ENCODE data around the gene THAP9. TPM values are rescaled to one million over a fixed set of nuclear protein-coding genes. Genes with fewer than 3 reads are reported as not detected.

THAP9 gene
- total RNA-seq (2014; rRNA removed; shearing (Covaris generic)) = 13.2 and 16.4 TPM in 2 replicates
- total RNA-seq (2022) = 10.5 and 19.6 TPM in 2 replicates
- Bru-seq, nascent RNA = percentile 79 among the genes with signal in this experiment
- BruChase-seq, experiment 1, labeled RNA remaining after a 6-hour chase = percentile 65 among the genes with signal in this experiment
- percentile 71 among the genes with signal in this experiment for BruChase-seq, experiment 2, labeled RNA remaining after a 2-hour chase
- long read RNA-seq, transcript THAP9-201 (5 exons, 3,808 nt) = major isoform, 17 of 29 reads
- long read RNA-seq, partial matches to known transcripts = 2 of 29 reads
- long read RNA-seq, other reads (novel, unspliced or antisense) = 9 of 29 reads

- H3K4me1 ChIP-seq (ENCODE audit: insufficient read depth, low read length, poor library complexity, severe bottlenecking) = peaks cover 43% of the 10 kb centered on the region
- ChIA-PET CTCF (ENCODE audit: unreplicated experiment) (interaction anchor here (1.2 to 2.1 kb wide), 2 partner anchors 113 to 134 kb away, joined by 3 to 9 read pairs; partner anchors contain the start of gene COPS4), POLR2A (interaction anchor here (0.6 to 2.9 kb wide), 18 partner anchors 9 to 1277 kb away, joined by 3 to 41 read pairs (median 6); partner anchors contain the start of genes COPS4, LIN54 and PLAC8)
- peak within 1 kb of the TSS; percentile 85 for H3K4me3 ChIP-seq (ENCODE audit: low read depth, low read length, poor library complexity, severe bottlenecking)
- peaks cover 39% of the 10 kb centered on the region for H3K36me3 ChIP-seq (ENCODE audit: insufficient read depth, low read length)
- DNase-seq (ENCODE audit: low spot score) = peak; percentile 99
- peak within 1 kb of the TSS; percentile 69; the same call in 1 of the 2 replicates for H2AFZ ChIP-seq (ENCODE audit: low read length)
- no TSS peak for BruUV-seq (replicated peaks)
- peaks cover 81% of the 10 kb centered on the region for H3K79me2 ChIP-seq (ENCODE audit: insufficient read depth, low read depth, low read length)
- H3K4me2 ChIP-seq (ENCODE audit: low read length) = peak within 1 kb of the TSS; percentile 97
- no peaks in the 10 kb centered on the region for H3K9me3 ChIP-seq (ENCODE audit: low read length)
- H3K9me2 ChIP-seq (ENCODE audit: insufficient read depth, low read length) = no peaks in the 10 kb centered on the region
- H4K20me1 ChIP-seq (ENCODE audit: insufficient read depth, low read length) = peaks cover 28% of the 10 kb centered on the region
- peak within 1 kb of the TSS; percentile 87 for H3K27ac ChIP-seq (ENCODE audit: low read depth, low read length, poor library complexity, severe bottlenecking)
- TF ChIP-seq CTCF (conservative IDR thresholded peaks at IDR 0.05; ENCODE audit: low read length) = no peak
- no peak for TF ChIP-seq EZH2phosphoT487 (IDR thresholded peaks at IDR 0.05; ENCODE audit: borderline replicate concordance, low read depth, low read length)
- intact Hi-C loops (cut with micrococcal nuclease; ENCODE audit: unreplicated experiment) = loop anchor here (1.0 to 2.0 kb wide), 5 partner anchors 9 to 526 kb away; partner anchors contain the start of genes COPS4, LIN54 and SEC31A
Measured at GRCh38 chr4:82900411-82901182, at the start of gene THAP9. Gene THAP9 (plus strand): TSS chr4:82900735. CDS start chr4:82900803, 68 bp downstream.

GRCh38 chr4:82851318-82851717 is 49.2 kb upstream of the THAP9 start:
- Histone ChIP-seq H3K4me1 (ENCODE audit: insufficient read depth, low read length, poor library complexity, severe bottlenecking) (no peaks in the 10 kb centered on the region), H3K27ac (ENCODE audit: low read depth, low read length, poor library complexity, severe bottlenecking) (no peak overlapping the region), H4K20me1 (ENCODE audit: insufficient read depth, low read length) (no peaks in the 10 kb centered on the region), H3K4me3 (ENCODE audit: low read depth, low read length, poor library complexity, severe bottlenecking) (no peak overlapping the region), H3K36me3 (ENCODE audit: insufficient read depth, low read length) (peaks cover 94% of the 10 kb centered on the region), H3K9me2 (ENCODE audit: insufficient read depth, low read length) (no peaks in the 10 kb centered on the region), H2AFZ (ENCODE audit: low read length) (no peak overlapping the region), H3K9me3 (ENCODE audit: low read length) (no peaks in the 10 kb centered on the region), H3K79me2 (ENCODE audit: insufficient read depth, low read depth, low read length) (no peaks in the 10 kb centered on the region), H3K4me2 (ENCODE audit: low read length) (no peak overlapping the region)
- POLR2A ChIA-PET = interaction anchor here (0.5 to 1.4 kb wide), 4 partner anchors 16 to 108 kb away, joined by 3 read pairs; no protein-coding TSS in a partner anchor
- BruUV-seq (replicated peaks) = no TSS peak
- intact Hi-C loops (cut with micrococcal nuclease; ENCODE audit: unreplicated experiment) = no loop called here
- no peak for DNase-seq (ENCODE audit: low spot score)
- TF ChIP-seq EZH2phosphoT487 (IDR thresholded peaks at IDR 0.05; ENCODE audit: borderline replicate concordance, low read depth, low read length) = no peak
- TF ChIP-seq CTCF (conservative IDR thresholded peaks at IDR 0.05; ENCODE audit: low read length) = no peak
- CTCF ChIA-PET (ENCODE audit: unreplicated experiment) = no interaction called here
